HEK293 (cell line): ENCODE data around the gene GNG12.

Source experiments
- CTCF ChIA-PET: fragments of 350-600 bp; formaldehyde crosslinking; extraction: SDS; loops from one replicate; lab custom pipeline; 2021; ENCODE audit warnings: antibody characterized with exemption; lab: Yijun Ruan, JAX
- POLR2A ChIA-PET: fragments of 300-600 bp; formaldehyde crosslinking; extraction: SDS; loops from one replicate; lab custom pipeline; 2020; ENCODE audit warnings: antibody characterized with exemption, inconsistent platforms; lab: Yijun Ruan, JAX
- H3K27ac ChIP-seq: fragments of 200-500 bp; sonication (Bioruptor generic); 2 replicates; pipeline ENCODE4 v1.5.1; 2014; ENCODE audit warnings: low read depth, low read length, control low read depth, inconsistent platforms; ENCODE audit errors: extremely low read depth
- H3K36me3 ChIP-seq, 2 experiments: fragments of 200-500 bp in 1 of 2; sonication (Bioruptor generic) in 1 of 2; 1 replicate in 1 of 2; 2 replicates in 1 of 2; pipeline ENCODE4 v1.5.1; 2014 to 2017; ENCODE audit warnings: inconsistent platforms in 2 of 2, low read length in 2 of 2; ENCODE audit not compliant: control insufficient read depth in 2 of 2, insufficient read depth in 1 of 2
- H3K4me1 ChIP-seq: fragments of 200-500 bp; sonication (Bioruptor generic); 2 replicates; pipeline ENCODE4 v1.5.1; 2014; ENCODE audit warnings: mild to moderate bottlenecking, low read length, inconsistent platforms; ENCODE audit not compliant: control insufficient read depth, insufficient read depth
- H3K4me3 ChIP-seq: 2 replicates; pipeline ENCODE4 v1.5.1; 2011; ENCODE audit warnings: low read depth, mild to moderate bottlenecking, control low read depth, low read length, moderate library complexity
- H3K9me3 ChIP-seq: fragments of 200-500 bp; sonication (Bioruptor generic); 2 replicates; pipeline ENCODE4 v1.5.1; 2014; ENCODE audit warnings: low read depth, low read length, inconsistent platforms; ENCODE audit not compliant: control insufficient read depth, insufficient read depth
- BCL6B ChIP-seq: fragments of 450-650 bp; formaldehyde crosslinking; IDR thresholded peaks from 2 replicates; pipeline ENCODE4 v1.5.1; 2017; ENCODE audit warnings: missing biosample characterization, missing genetic modification characterization
- EGR2 ChIP-seq: fragments of 450-650 bp; formaldehyde crosslinking; IDR thresholded peaks from 2 replicates; pipeline ENCODE4 v1.5.1; 2016; ENCODE audit warnings: low read depth, missing biosample characterization, missing genetic modification characterization
- FEZF1 ChIP-seq: fragments of 450-650 bp; formaldehyde crosslinking; IDR thresholded peaks from 2 replicates; pipeline ENCODE4 v1.5.1; 2016; ENCODE audit warnings: missing biosample characterization, missing genetic modification characterization
- PRDM1 ChIP-seq: fragments of 450-650 bp; formaldehyde crosslinking; IDR thresholded peaks from 2 replicates; pipeline ENCODE4; 2016; ENCODE audit warnings: missing biosample characterization, missing genetic modification characterization
- ZBTB11 ChIP-seq: fragments of 450-650 bp; formaldehyde crosslinking; conservative IDR thresholded peaks from 2 replicates; pipeline ENCODE4 v1.5.1; 2016; ENCODE audit warnings: low read depth, missing biosample characterization, missing genetic modification characterization
- ZBTB17 ChIP-seq: fragments of 450-650 bp; formaldehyde crosslinking; IDR thresholded peaks from 2 replicates; pipeline ENCODE4 v1.5.1; 2016; ENCODE audit warnings: missing biosample characterization, missing genetic modification characterization
- ZBTB8A ChIP-seq: fragments of 450-650 bp; formaldehyde crosslinking; IDR thresholded peaks from 2 replicates; pipeline ENCODE4 v1.5.1; 2016; ENCODE audit warnings: missing biosample characterization, missing genetic modification characterization
- ZFP69B ChIP-seq: fragments of 450-650 bp; formaldehyde crosslinking; IDR thresholded peaks from 2 replicates; pipeline ENCODE4 v1.5.1; 2016; ENCODE audit warnings: missing biosample characterization, missing genetic modification characterization
- ZNF16 ChIP-seq: fragments of 450-650 bp; formaldehyde crosslinking; IDR thresholded peaks from 2 replicates; pipeline ENCODE4 v1.5.1; 2016; ENCODE audit warnings: low read depth, missing biosample characterization, missing genetic modification characterization
- ZNF366 ChIP-seq: fragments of 450-650 bp; formaldehyde crosslinking; conservative IDR thresholded peaks from 2 replicates; pipeline ENCODE4 v1.5.1; 2016; ENCODE audit warnings: missing biosample characterization, missing genetic modification characterization
- ZNF426 ChIP-seq: fragments of 450-650 bp; formaldehyde crosslinking; IDR thresholded peaks from 2 replicates; pipeline ENCODE4 v1.5.1; 2017; ENCODE audit warnings: missing biosample characterization, missing genetic modification characterization, mild to moderate bottlenecking, inconsistent platforms, moderate library complexity
- ZNF449 ChIP-seq: fragments of 450-650 bp; formaldehyde crosslinking; IDR thresholded peaks from 2 replicates; pipeline ENCODE4 v1.5.1; 2017; ENCODE audit warnings: missing biosample characterization, mild to moderate bottlenecking, missing genetic modification characterization, moderate library complexity
- ZNF529 ChIP-seq: fragments of 450-650 bp; formaldehyde crosslinking; IDR thresholded peaks from 2 replicates; pipeline ENCODE4 v1.5.1; 2017; ENCODE audit warnings: missing genetic modification characterization, missing biosample characterization; ENCODE audit not compliant: insufficient replicate concordance
- ZNF600 ChIP-seq: fragments of 450-650 bp; formaldehyde crosslinking; IDR thresholded peaks from 2 replicates; pipeline ENCODE4 v1.5.1; 2016; ENCODE audit warnings: missing biosample characterization, missing genetic modification characterization

GNG12 gene

GRCh38 chr1:67722292-67722944, 110.8 kb downstream of the GNG12 start:
- 0 out of 2 replicates have a peak, but pooled peaks have one; percentile 33 for TF ChIP-seq PRDM1
- peak; percentile 19; the same call in 1 of the 2 replicates for TF ChIP-seq ZBTB8A (tag by site-specific recombination)
- peak; percentile 64 for TF ChIP-seq FEZF1 (tag by site-specific recombination)
- TF ChIP-seq ZBTB17 (tag by site-specific recombination), result no peak

DNA sequence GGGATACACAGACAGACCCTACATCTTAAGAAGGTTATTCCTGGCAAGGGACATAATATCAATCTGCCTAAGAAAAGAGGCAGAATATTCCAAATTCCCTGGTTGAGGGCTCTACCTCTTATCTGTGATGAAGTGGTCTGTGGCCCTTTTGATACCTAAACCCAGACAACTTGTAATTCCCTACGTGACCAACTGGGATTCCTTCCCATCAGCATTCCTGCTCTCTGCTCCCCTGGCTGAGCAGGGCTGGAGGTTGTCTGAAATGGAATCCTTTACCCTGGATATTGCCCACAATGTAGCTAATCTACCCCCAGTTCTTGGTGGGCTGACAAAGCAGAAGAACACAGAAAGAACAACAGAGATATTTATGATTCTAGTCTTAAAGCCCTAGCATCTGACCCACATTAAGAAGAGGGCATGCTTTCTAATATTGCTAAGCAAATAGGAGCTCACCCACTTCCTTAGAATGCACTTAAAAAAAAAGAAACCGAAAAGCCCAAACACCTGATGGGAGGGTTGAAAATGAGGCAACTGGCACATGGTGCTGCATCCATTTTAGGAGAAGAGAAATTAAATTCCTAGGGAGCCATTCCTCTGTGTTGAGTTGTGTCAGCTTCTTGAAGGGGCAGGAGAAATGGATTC, 111.5 kb downstream of the GNG12 start:
- CTCF ChIA-PET, result interaction anchor here (0.5 to 1.3 kb wide), 6 partner anchors 8 to 221 kb away, joined by 3 to 5 read pairs (median 3); no protein-coding TSS in a partner anchor
- no peaks in the 10 kb centered on the region for H3K9me3 ChIP-seq

More at GRCh38 chr1:67722292-67722944, 110.8 kb downstream of the GNG12 start:
- POLR2A ChIA-PET, result no interaction called here
- peaks cover 11% of the 10 kb centered on the region for H3K4me1 ChIP-seq
- H3K27ac ChIP-seq, result no peak overlapping the region
- no peaks in the 10 kb centered on the region for H3K9me3 ChIP-seq
- CTCF ChIA-PET, result interaction anchor here (0.5 to 1.0 kb wide), 4 partner anchors 9 to 38 kb away, joined by 3 read pairs; no protein-coding TSS in a partner anchor
- H3K4me3 ChIP-seq, result no peak overlapping the region
- H3K36me3 ChIP-seq, result no peaks in the 10 kb centered on the region

GRCh38 chr1:67721112-67721511, 112.2 kb downstream of the GNG12 start:
- TF ChIP-seq ZNF600 (tag by site-specific recombination), result peak; percentile 62; the same call in 1 of the 2 replicates
- no peak for TF ChIP-seq ZNF366 (tag by site-specific recombination)
- Histone ChIP-seq H3K4me3 (no peak overlapping the region), H3K9me3 (no peaks in the 10 kb centered on the region), H3K4me1 (peaks cover 16% of the 10 kb centered on the region), H3K36me3 (no peaks in the 10 kb centered on the region), H3K27ac (no peak overlapping the region)
- ChIA-PET POLR2A (interaction anchor here (1.2 to 1.5 kb wide), 2 partner anchors 34 to 36 kb away, joined by 3 to 5 read pairs; partner anchors contain the start of gene GADD45A), CTCF (interaction anchor here (0.9 to 1.3 kb wide), 4 partner anchors 9 to 220 kb away, joined by 3 to 5 read pairs (median 4); no protein-coding TSS in a partner anchor)

More for the DNA sequence above, 111.5 kb downstream of the GNG12 start:
- H3K27ac ChIP-seq, result no peak overlapping the region
- no peaks in the 10 kb centered on the region for H3K36me3 ChIP-seq
- H3K4me1 ChIP-seq, result peaks cover 14% of the 10 kb centered on the region
- no peak overlapping the region for H3K4me3 ChIP-seq
- POLR2A ChIA-PET, result no interaction called here
- TF ChIP-seq ZNF449 (tag by site-specific recombination), result 0 out of 2 replicates have a peak, but pooled peaks have one; percentile 15
- TF ChIP-seq ZNF16 (tag by site-specific recombination), result no peak
- TF ChIP-seq, all 188 proteins: peak for 1

DNA sequence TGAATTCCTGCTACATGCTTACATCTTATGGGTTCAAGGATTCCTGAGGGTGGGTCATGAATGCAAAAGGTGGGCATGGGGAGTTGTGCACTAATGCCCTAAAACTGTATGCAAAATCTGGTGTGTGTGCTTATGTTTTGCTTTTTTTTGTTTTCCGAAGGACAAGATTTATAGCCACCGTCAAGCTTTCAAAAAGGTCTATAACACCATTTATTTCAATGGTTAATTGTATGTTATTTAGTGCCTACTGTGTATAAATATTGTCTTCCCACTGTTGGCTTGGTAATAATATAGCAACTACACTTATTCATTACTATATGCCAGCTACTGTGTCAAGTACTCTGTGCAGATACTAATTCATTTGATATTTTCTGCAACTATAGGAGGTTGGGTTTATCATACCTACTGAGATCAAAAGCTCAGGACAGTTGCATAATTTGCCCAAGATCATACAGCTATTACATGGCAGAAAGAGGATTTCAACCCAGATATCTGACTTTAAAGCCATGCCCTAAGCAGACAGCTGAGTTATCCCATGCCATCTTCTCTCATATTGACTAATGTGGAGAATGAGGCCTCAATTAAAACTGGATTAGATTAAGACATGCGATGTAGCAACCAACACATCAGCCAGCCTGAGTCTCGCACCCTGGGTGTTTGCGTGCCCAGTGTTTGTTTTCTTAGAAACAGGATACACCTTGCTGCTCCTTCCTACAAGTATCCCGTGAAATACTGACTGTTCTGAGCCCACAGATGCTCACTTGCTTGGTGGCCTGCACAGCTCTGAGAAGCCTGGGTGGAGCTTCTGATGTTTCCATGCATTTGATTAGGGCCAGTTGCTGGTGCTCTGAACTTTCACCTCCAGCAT, 113.7 kb downstream of the GNG12 start:
- Histone ChIP-seq H3K27ac (no peak overlapping the region; the same call in 1 of the 2 replicates), H3K36me3 (no peaks in the 10 kb centered on the region), H3K4me1 (peaks cover 16% of the 10 kb centered on the region), H3K9me3 (no peaks in the 10 kb centered on the region), H3K4me3 (no peak overlapping the region)
- ChIA-PET CTCF (interaction anchor here (1.0 to 1.7 kb wide), 3 partner anchors 41 to 184 kb away, joined by 4 to 6 read pairs (median 4); no protein-coding TSS in a partner anchor), POLR2A (interaction anchor here (0.6 to 1.7 kb wide), 3 partner anchors 19 to 35 kb away, joined by 3 to 5 read pairs (median 3); partner anchors contain the start of gene GADD45A)
- TF ChIP-seq ZNF426 (tag by site-specific recombination) (no peak), ZFP69B (tag by site-specific recombination) (no peak), EGR2 (peak; percentile 36; the same call in 1 of the 2 replicates), BCL6B (tag by site-specific recombination) (no peak), ZBTB11 (tag by site-specific recombination) (no peak), ZNF529 (tag by site-specific recombination) (no peak)
